Motor neuron (in vitro differentiated cells): ENCODE data around the gene MPZL1. TPM values are rescaled to one million over a fixed set of nuclear protein-coding genes. Genes with fewer than 3 reads are reported as not detected.

ENCODE experiments used
- ATAC-seq, 8 experiments: fragments of 200-7000 bp; cut with Tn5 transposase; replicated peaks in 6 of 8; 2 replicates each; pipeline ENCODE4 v1.8.0; 2021; ENCODE audit warnings: mild to moderate bottlenecking in 8 of 8, moderate library complexity in 8 of 8
- H3K27ac ChIP-seq, 2 donors: fragments of 250-450 bp; sonication (Bioruptor Pico); 2 replicates each; pipeline ENCODE4 v1.9.0; 2021; ENCODE audit warnings: antibody characterized with exemption in 2 of 2, mild to moderate bottlenecking in 2 of 2, moderate library complexity in 1 of 2
- H3K4me1 ChIP-seq, 2 donors: fragments of 250-450 bp; sonication (Bioruptor Pico); replicated peaks in 1 of 2; 2 replicates each; pipeline ENCODE4 v1.6.1; 2021; ENCODE audit warnings: antibody characterized with exemption in 2 of 2, mild to moderate bottlenecking in 2 of 2, moderate library complexity in 1 of 2
- H3K4me3 ChIP-seq, 5 donors: fragments of 250-450 bp; sonication (Bioruptor Pico); 2 replicates each; pipeline ENCODE4 v1.9.0; 2021; ENCODE audit warnings: antibody characterized with exemption in 5 of 5, mild to moderate bottlenecking in 5 of 5, moderate library complexity in 4 of 5
- WGBS, 10 experiments: fragments of 450-650 bp; shearing (Covaris generic); methylation state at CpG; one replicate each; pipeline ENCODE4 v1.0.0; 2022; 5-methylcytosine and 5-hydroxymethylcytosine counted together
- in situ Hi-C, 9 experiments: fragments of 400-800 bp; cut with MboI; loops; one replicate each; pipeline ENCODE4 v1.15.0; 2021; ENCODE audit warnings: low sequenced_read_pairs in 9 of 9, low pct_unique_long_range_greater_than_20kb in 2 of 9; ENCODE audit not compliant: unreplicated experiment in 9 of 9
- total RNA-seq, 8 experiments: library from RNA; unstranded; fragments of 300-600 nt; gene quantifications; 2 replicates each; pipeline versions ENCODE4 v1.2.3 to v1.2.4, GENCODE V29; 2022

The MPZL1 gene
- total RNA-seq, 8 experiments from 2014 or later: 34.0 to 146 (median 102) TPM

- peak in 2 of 8 experiments; percentile 35 to 53 for ATAC-seq
- 20 to 73% (median 65%) methylated on average over 2 to 5 of the region's 5 CpGs; no CpG with 5 or more reads in 3 of the 10 experiments for WGBS, 10 experiments
Observed at GRCh38 chr1:167681451-167682098, 40.2 kb upstream of the MPZL1 start.

DNA sequence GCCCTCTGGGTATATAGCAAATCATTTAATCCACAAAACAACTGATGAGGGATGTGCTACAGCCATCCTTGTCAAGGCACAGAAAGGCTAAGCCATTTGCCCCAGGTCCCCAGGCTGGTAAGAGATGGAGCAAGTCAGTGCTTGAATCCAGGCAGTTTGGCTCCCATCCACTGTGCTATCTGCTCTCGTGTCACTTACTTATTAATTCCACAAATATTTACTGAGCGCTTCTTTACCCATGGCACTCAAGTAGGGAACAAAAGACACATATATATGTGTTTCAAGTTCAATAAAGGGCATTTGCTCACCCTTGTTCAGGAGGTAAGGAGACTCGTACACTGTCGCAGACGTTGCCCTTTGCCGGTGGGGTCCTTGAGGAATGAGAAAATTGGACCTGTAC is 38.6 kb upstream of the MPZL1 start:
- ATAC-seq: no peak
- Histone ChIP-seq H3K4me1 (peaks cover 4 to 14% of the 10 kb centered on the region in 2 donors), H3K4me3 (no peak overlapping the region), H3K27ac (no peak overlapping the region)
- 40 to 95% (median 87%) methylated on average over 1 to 6 of the region's 6 CpGs; no CpG with 5 or more reads in 2 of the 10 experiments for WGBS, 10 experiments
- in situ Hi-C loops: loop anchor here in 6 of 9 experiments (10.0 to 25.0 kb wide), 4 partner anchors 68 to 621 kb away; no protein-coding TSS in a partner anchor

More at GRCh38 chr1:167681451-167682098, 40.2 kb upstream of the MPZL1 start:
- Histone ChIP-seq H3K4me1 (peaks cover 0 to 14% of the 10 kb centered on the region in 2 donors), H3K27ac (no peak overlapping the region), H3K4me3 (no peak overlapping the region)
- in situ Hi-C loops: loop anchor here in 6 of 9 experiments (10.0 to 25.0 kb wide), 4 partner anchors 67 to 619 kb away; no protein-coding TSS in a partner anchor

GRCh38 chr1:167683641-167684502 is 37.9 kb upstream of the MPZL1 start:
- in situ Hi-C loops: loop anchor here in 6 of 9 experiments (10.0 to 25.0 kb wide), 4 partner anchors 69 to 622 kb away; no protein-coding TSS in a partner anchor
- peaks cover 4 to 14% of the 10 kb centered on the region in 2 donors for H3K4me1 ChIP-seq
- ATAC-seq: peak in 4 of 8 experiments; percentile 7 to 41 (median 36)
- no peak overlapping the region for H3K27ac ChIP-seq
- WGBS, 10 experiments: 14 to 77% (median 66%) methylated on average over 1 to 15 of the region's 15 CpGs; no CpG with 5 or more reads in 1 of the 10 experiments
- no peak overlapping the region for H3K4me3 ChIP-seq

GRCh38 chr1:167685844-167686243 is 35.9 kb upstream of the MPZL1 start:
- Histone ChIP-seq H3K4me3 (no peak overlapping the region), H3K4me1 (peaks cover 4 to 14% of the 10 kb centered on the region in 2 donors), H3K27ac (no peak overlapping the region)
- ATAC-seq: no peak
- WGBS, 10 experiments: 57 to 94% (median 83%) methylated on average over 2 to 5 of the region's 5 CpGs; no CpG with 5 or more reads in 3 of the 10 experiments
- in situ Hi-C loops: loop anchor here in 6 of 9 experiments (10.0 to 25.0 kb wide), 4 partner anchors 71 to 624 kb away; no protein-coding TSS in a partner anchor

DNA sequence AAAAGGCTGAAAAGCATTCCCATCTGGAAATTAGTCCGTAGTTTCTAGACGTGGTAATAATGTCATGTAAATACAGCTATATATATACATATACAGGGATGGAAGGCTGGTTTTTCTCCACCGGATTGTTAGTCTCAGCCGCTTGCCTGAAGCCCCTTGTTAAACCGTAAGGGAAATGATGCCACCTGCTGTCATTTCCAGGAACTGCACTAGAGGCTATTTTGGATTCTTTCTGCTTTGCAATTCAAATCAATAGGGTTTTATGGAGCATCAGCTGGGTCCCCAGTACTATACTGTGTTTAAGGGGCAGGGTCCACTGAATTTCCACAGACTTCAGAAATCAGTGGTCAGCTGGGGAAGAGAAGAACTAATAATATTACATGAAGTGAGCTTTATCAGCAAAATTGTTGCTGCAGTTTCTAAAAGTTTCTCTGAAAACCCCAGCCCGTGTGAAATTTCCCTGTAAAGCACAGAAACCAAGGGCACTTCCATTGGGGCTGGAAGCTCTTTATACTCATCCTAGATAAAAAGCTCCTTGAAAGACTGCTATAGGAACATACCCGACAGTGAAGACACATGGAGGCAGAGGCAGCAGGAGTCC is 33.8 kb upstream of the MPZL1 start:
- Histone ChIP-seq H3K27ac (no peak overlapping the region), H3K4me3 (no peak overlapping the region), H3K4me1 (peaks cover under 1 to 4% of the 10 kb centered on the region in 2 donors)
- in situ Hi-C loops: loop anchor here in 6 of 9 experiments (10.0 to 25.0 kb wide), 4 partner anchors 73 to 626 kb away; no protein-coding TSS in a partner anchor
- WGBS, 10 experiments: 0 to 60% (median 20%) methylated on average over 1 to 7 of the region's 7 CpGs; no CpG with 5 or more reads in 1 of the 10 experiments
- peak; percentile 47 to 91 (median 82) for ATAC-seq

GRCh38 chr1:167689567-167689920 is 32.2 kb upstream of the MPZL1 start:
- Histone ChIP-seq H3K27ac (no peak overlapping the region), H3K4me3 (no peak overlapping the region), H3K4me1 (peaks cover 0 to 4% of the 10 kb centered on the region in 2 donors)
- WGBS, 10 experiments: 0 to 96% (median 76%) methylated on average over 1 to 5 of the region's 5 CpGs; no CpG with 5 or more reads in 1 of the 10 experiments
- in situ Hi-C loops: loop anchor here in 6 of 9 experiments (10.0 to 25.0 kb wide), 4 partner anchors 75 to 627 kb away; no protein-coding TSS in a partner anchor
- no peak for ATAC-seq

DNA sequence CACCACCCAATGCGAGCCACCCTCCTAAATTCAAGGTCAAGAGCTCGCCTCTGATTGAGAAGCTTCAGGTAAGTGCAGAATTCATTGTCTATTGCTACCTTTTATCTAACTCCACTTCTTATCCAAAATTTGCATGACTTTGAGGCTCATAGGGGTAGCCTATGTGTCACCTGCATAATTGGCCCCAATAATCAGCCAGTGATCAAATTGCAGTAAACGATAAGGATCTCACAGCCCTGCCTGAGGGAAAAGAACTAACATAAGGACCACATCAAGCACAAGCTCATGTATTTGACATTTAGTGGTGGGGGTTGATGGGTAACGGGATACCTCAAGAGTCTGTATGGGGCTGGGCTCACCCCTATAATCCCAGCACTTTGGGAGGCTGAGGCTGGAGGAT is 31.7 kb upstream of the MPZL1 start:
- 80 to 100% (median 95%) methylated on average over 1 to 4 of the region's 4 CpGs; no CpG with 5 or more reads in 1 of the 10 experiments for WGBS, 10 experiments
- in situ Hi-C loops: loop anchor here in 3 of 9 experiments (25.0 kb wide), 2 partner anchors 303 to 628 kb away; no protein-coding TSS in a partner anchor
- Histone ChIP-seq H3K27ac (no peak overlapping the region), H3K4me1 (peaks cover 0 to 4% of the 10 kb centered on the region in 2 donors), H3K4me3 (no peak overlapping the region)
- no peak for ATAC-seq

- Histone ChIP-seq H3K4me1 (no peaks in the 10 kb centered on the region), H3K4me3 (no peak overlapping the region), H3K27ac (no peak overlapping the region)
- in situ Hi-C loops: loop anchor here in 3 of 9 experiments (25.0 kb wide), 2 partner anchors 306 to 631 kb away; no protein-coding TSS in a partner anchor
- WGBS, 10 experiments: 49 to 96% (median 73%) methylated on average over 3 to 7 of the region's 7 CpGs; no CpG with 5 or more reads in 2 of the 10 experiments
- no peak for ATAC-seq
Observed at GRCh38 chr1:167693425-167694045, 28.2 kb upstream of the MPZL1 start.

GRCh38 chr1:167694691-167695090 is 27.1 kb upstream of the MPZL1 start:
- in situ Hi-C loops: loop anchor here in 3 of 9 experiments (25.0 kb wide), 2 partner anchors 307 to 632 kb away; no protein-coding TSS in a partner anchor
- Histone ChIP-seq H3K27ac (no peak overlapping the region), H3K4me1 (no peaks in the 10 kb centered on the region), H3K4me3 (no peak overlapping the region)
- peak in 2 of 8 experiments; percentile 36 to 48 for ATAC-seq
- WGBS, 10 experiments: 44 to 61% (median 60%) methylated on average over 2 of the region's 2 CpGs; no CpG with 5 or more reads in 3 of the 10 experiments

DNA sequence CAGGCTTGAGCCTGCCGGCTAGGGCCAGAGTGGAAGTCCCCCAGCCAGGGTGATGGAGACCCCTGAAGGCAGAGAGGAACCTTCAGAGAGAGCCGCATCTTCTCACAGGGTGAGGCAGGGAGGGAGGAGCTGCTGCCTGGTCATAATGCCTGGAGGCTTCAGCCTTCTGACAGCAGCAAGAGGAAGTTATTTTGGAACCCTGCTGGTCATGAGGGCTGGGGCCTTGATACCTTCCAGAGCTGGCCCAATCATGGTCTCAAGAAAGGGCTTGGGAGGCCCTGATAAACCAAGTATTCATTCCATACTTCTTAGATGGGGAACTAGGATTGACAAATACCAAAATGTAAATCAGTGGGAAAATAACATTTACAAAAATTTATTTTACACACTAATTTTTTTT is 26.6 kb upstream of the MPZL1 start:
- peak in 3 of 8 experiments; percentile 63 to 98 (median 97) for ATAC-seq
- in situ Hi-C loops: loop anchor here in 3 of 9 experiments (25.0 kb wide), 2 partner anchors 308 to 633 kb away; no protein-coding TSS in a partner anchor
- H3K4me3 ChIP-seq: no peak overlapping the region
- H3K27ac ChIP-seq: no peak overlapping the region
- no peaks in the 10 kb centered on the region for H3K4me1 ChIP-seq
- WGBS, 10 experiments: 79 to 100% (median 100%) methylated on average over 1 to 2 of the region's 2 CpGs; no CpG with 5 or more reads in 5 of the 10 experiments

DNA sequence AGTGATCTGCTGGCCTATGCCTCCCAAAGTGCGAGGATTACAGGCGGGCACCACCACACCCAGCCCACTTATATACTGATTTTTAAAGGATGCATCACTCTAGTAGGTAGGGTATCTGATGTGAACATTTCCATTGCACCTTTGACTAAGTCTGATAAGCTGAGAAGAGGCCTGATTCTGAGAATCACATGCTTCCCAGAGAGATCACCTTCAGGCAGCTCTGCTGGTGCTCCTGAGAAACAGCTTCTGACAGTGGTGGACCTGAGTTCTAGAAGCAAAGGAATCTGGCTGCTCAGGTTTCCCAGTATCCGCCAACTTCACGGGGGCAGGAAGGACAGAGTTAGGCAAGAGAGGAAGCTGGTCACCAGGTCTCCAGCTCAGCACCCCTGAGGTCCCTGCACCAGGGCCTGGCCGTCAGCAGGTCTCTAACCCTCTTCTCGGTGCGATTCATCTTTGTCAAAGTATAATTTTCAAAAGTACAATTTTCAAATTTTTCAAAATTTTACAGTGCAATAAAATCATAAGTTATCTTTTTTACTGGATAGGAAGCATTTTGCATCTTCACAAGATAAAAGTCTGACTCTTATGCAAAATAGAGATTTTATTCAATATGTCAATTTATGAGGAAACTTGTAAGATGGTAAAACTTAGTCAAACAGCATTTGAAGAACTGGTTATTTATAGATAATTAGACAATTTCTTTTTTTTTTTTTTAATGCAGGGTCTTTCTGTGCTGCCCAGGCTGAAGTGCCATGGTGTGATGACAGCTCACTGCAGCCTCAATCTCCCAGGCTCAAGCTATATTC is 25.8 kb upstream of the MPZL1 start:
- no peak for ATAC-seq
- Histone ChIP-seq H3K4me3 (no peak overlapping the region), H3K27ac (no peak overlapping the region), H3K4me1 (no peaks in the 10 kb centered on the region)
- WGBS, 10 experiments: 90 to 100% (median 92%) methylated on average over 1 to 7 of the region's 7 CpGs; no CpG with 5 or more reads in 1 of the 10 experiments
- in situ Hi-C loops: loop anchor here in 3 of 9 experiments (25.0 kb wide), 2 partner anchors 309 to 634 kb away; no protein-coding TSS in a partner anchor
